ENCODE results near the gene ABI3. TPM values are rescaled to one million over a fixed set of nuclear protein-coding genes. Genes with fewer than 3 reads are reported as not detected.

The ABI3 gene
- total RNA-seq: 1 to 10 TPM; 4.9 to 8.8 TPM
- polyA plus RNA-seq: 1 to 10 TPM; 4.7 to 6.0 TPM

- Histone ChIP-seq H3K36me3 (ENCODE audit: control insufficient read depth in 4 of 4, insufficient read depth in 3 of 4, low read depth in 1 of 4, low read length in 3 of 4) (no peaks in the 10 kb centered on the region), H3K4me1 (ENCODE audit: control insufficient read depth in 4 of 4, insufficient read depth in 4 of 4, low read length in 3 of 4) (peaks cover 0 to 5% (median 0%) of the 10 kb centered on the region in 4 donors), H3K9me3 (ENCODE audit: control insufficient read depth in 4 of 4, low read length in 3 of 4) (no peaks in the 10 kb centered on the region), H3K4me3 (ENCODE audit: low read depth in 1 of 3, low read length in 3 of 3) (peak within 1 kb of the TSS in 2 of 3 donors; percentile 25 to 58), H3K9ac (ENCODE audit: low read depth in 1 of 2, low read length in 2 of 2) (peak within 1 kb of the TSS; percentile 2 to 72), H3K27me3 (ENCODE audit: control insufficient read depth in 4 of 4, insufficient read depth in 4 of 4, low read length in 3 of 4) (peaks cover 0 to 2% (median 0%) of the 10 kb centered on the region in 4 donors), H3K27ac (ENCODE audit: low read depth in 1 of 2, low read length in 2 of 2) (peak within 1 kb of the TSS; percentile 68 to 69)
- WGBS: 38% methylated on average over 22 of the region's 22 CpGs
- TF ChIP-seq HNF4G (IDR thresholded peaks at IDR 0.05): no peak
- TF ChIP-seq RAD21 (IDR thresholded peaks at IDR 0.05): no peak
- no peak for TF ChIP-seq ATF3 (IDR thresholded peaks at IDR 0.05)
- no peak for TF ChIP-seq CTCF (IDR thresholded peaks at IDR 0.05; ENCODE audit: low read depth, low read length, missing input control)
- TF ChIP-seq FOXA1 (IDR thresholded peaks at IDR 0.05): no peak
- no peak for TF ChIP-seq GABPA (IDR thresholded peaks at IDR 0.05 in 1 of 2, conservative IDR thresholded peaks at IDR 0.05 in 1 of 2)
- peak; percentile 22 for TF ChIP-seq TAF1 (conservative IDR thresholded peaks at IDR 0.05)
- no peak for TF ChIP-seq ZBTB33 (IDR thresholded peaks at IDR 0.05)
- no peak for TF ChIP-seq MAX (IDR thresholded peaks at IDR 0.05)
- TF ChIP-seq RXRA (IDR thresholded peaks at IDR 0.05): no peak
- TF ChIP-seq NR2F2 (IDR thresholded peaks at IDR 0.05): peak; percentile 45
- no peak for TF ChIP-seq REST (IDR thresholded peaks at IDR 0.05)
- TF ChIP-seq EGR1 (IDR thresholded peaks at IDR 0.05; ENCODE audit: low read depth in 2 of 2): no peak
- peak; percentile 28 for TF ChIP-seq YY1 (IDR thresholded peaks at IDR 0.05)
- TF ChIP-seq JUND (IDR thresholded peaks at IDR 0.05): peak in 1 of 2 donors; percentile 62
- TF ChIP-seq HNF4A (conservative IDR thresholded peaks at IDR 0.05): no peak
- TF ChIP-seq FOXA2 (IDR thresholded peaks at IDR 0.05): no peak
- TF ChIP-seq SP1 (IDR thresholded peaks at IDR 0.05): no peak
- no peak for DNase-seq (ENCODE audit: low spot score)
Observed at GRCh38 chr17:49210158-49211029, at the start of gene ABI3, which contains the start of gene GNGT2. ABI3 (plus strand) TSS chr17:49210707; CDS start chr17:49210725, 18 bp downstream. GNGT2 (minus strand) TSS chr17:49210574; CDS start chr17:49207422, 3,152 bp downstream.
